H9 (cell line): ENCODE data around the gene CEP85L. TPM values are rescaled to one million over a fixed set of nuclear protein-coding genes. Genes with fewer than 3 reads are reported as not detected.

Experiments used
- DNase-seq: peaks from one replicate; pipeline ENCODE4 v3.0.0-alpha.2; 2017
- H2AFZ ChIP-seq: one replicate; pipeline ENCODE4 v1.6.1; 2013; ENCODE audit warnings: mild to moderate bottlenecking, low read length, control low read depth, moderate library complexity
- H2AK5ac ChIP-seq: 2 replicates; pipeline ENCODE4 v1.6.1; 2013; ENCODE audit warnings: low read length, control low read depth, mixed read lengths; ENCODE audit not compliant: insufficient read length
- H2BK120ac ChIP-seq: one replicate; pipeline ENCODE4 v1.6.1; 2013; ENCODE audit warnings: low read depth, mild to moderate bottlenecking, low read length, control low read depth, inconsistent platforms; ENCODE audit not compliant: poor library complexity, severe bottlenecking
- H2BK12ac ChIP-seq: 2 replicates; pipeline ENCODE4 v1.6.1; 2013; ENCODE audit warnings: low read length, control low read depth, mixed read lengths, low read depth; ENCODE audit not compliant: insufficient read length
- H2BK15ac ChIP-seq: 2 replicates; pipeline ENCODE4 v1.6.1; 2013; ENCODE audit warnings: low read depth, low read length, control low read depth
- H2BK20ac ChIP-seq: one replicate; pipeline ENCODE4 v1.6.1; 2013; ENCODE audit warnings: low read depth, mild to moderate bottlenecking, low read length, control low read depth, inconsistent platforms; ENCODE audit not compliant: poor library complexity, severe bottlenecking
- H2BK5ac ChIP-seq: 2 replicates; pipeline ENCODE4 v1.6.1; 2013; ENCODE audit warnings: low read length, control low read depth, mixed read lengths; ENCODE audit not compliant: insufficient read length
- H3K14ac ChIP-seq: 2 replicates; pipeline ENCODE4 v1.6.1; 2013; ENCODE audit warnings: low read length, control low read depth; ENCODE audit not compliant: insufficient read depth
- H3K18ac ChIP-seq: 2 replicates; pipeline ENCODE4 v1.6.1; 2013; ENCODE audit warnings: low read depth, mild to moderate bottlenecking, mixed read lengths, low read length, control low read depth; ENCODE audit not compliant: insufficient read length
- H3K23ac ChIP-seq: 2 replicates; pipeline ENCODE4 v1.6.1; 2013; ENCODE audit warnings: low read length, control low read depth, mixed read lengths, low read depth; ENCODE audit not compliant: insufficient read length
- H3K23me2 ChIP-seq: 2 replicates; pipeline ENCODE4 v1.6.1; 2013; ENCODE audit warnings: low read depth, mild to moderate bottlenecking, mixed read lengths, low read length, control low read depth; ENCODE audit not compliant: insufficient read length, poor library complexity, severe bottlenecking
- H3K27ac ChIP-seq: 2 replicates; pipeline ENCODE4 v1.5.1; 2013; ENCODE audit warnings: low read length, control low read depth, mixed read lengths, low read depth; ENCODE audit not compliant: insufficient read length
- H3K27me3 ChIP-seq: 2 replicates; pipeline ENCODE4 v1.6.1; 2013; ENCODE audit warnings: low read length, control low read depth, inconsistent platforms; ENCODE audit not compliant: insufficient read depth
- H3K4ac ChIP-seq: 2 replicates; pipeline ENCODE4 v1.6.1; 2013; ENCODE audit warnings: low read depth, mild to moderate bottlenecking, control low read depth, inconsistent platforms, low read length, moderate library complexity
- H3K4me1 ChIP-seq: 2 replicates; pipeline ENCODE4 v1.6.1; 2013; ENCODE audit warnings: low read length, control low read depth, inconsistent platforms; ENCODE audit not compliant: insufficient read depth
- H3K4me2 ChIP-seq: 2 replicates; pipeline ENCODE4 v1.6.1; 2013; ENCODE audit warnings: low read length, control low read depth, mixed read lengths; ENCODE audit not compliant: insufficient read length, insufficient read depth
- H3K56ac ChIP-seq: 2 replicates; pipeline ENCODE4 v1.6.1; 2013; ENCODE audit warnings: low read depth, mild to moderate bottlenecking, mixed read lengths, low read length, control low read depth; ENCODE audit not compliant: insufficient read length
- H3K79me1 ChIP-seq: 2 replicates; pipeline ENCODE4 v1.6.1; 2013; ENCODE audit warnings: low read depth, mild to moderate bottlenecking, moderate library complexity, low read length, control low read depth, inconsistent platforms; ENCODE audit not compliant: insufficient read depth, poor library complexity, severe bottlenecking
- H3K79me2 ChIP-seq: 2 replicates; pipeline ENCODE4 v1.6.1; 2013; ENCODE audit warnings: low read length, control low read depth, inconsistent platforms; ENCODE audit not compliant: insufficient read depth
- H3K9ac ChIP-seq: 2 replicates; pipeline ENCODE4 v1.6.1; 2013; ENCODE audit warnings: low read length, control low read depth, mixed read lengths; ENCODE audit not compliant: insufficient read length; ENCODE audit errors: extremely low read depth
- H3K9me3 ChIP-seq: one replicate; pipeline ENCODE4 v1.6.1; 2013; ENCODE audit warnings: low read depth, low read length, inconsistent platforms; ENCODE audit not compliant: control insufficient read depth
- H3T11ph ChIP-seq: one replicate; pipeline ENCODE4 v1.6.1; 2013; ENCODE audit warnings: mild to moderate bottlenecking, low read length, control low read depth, inconsistent platforms
- H4K20me1 ChIP-seq: one replicate; pipeline ENCODE4 v1.6.1; 2013; ENCODE audit not compliant: control insufficient read depth, insufficient read length, insufficient read depth
- H4K5ac ChIP-seq: 2 replicates; pipeline ENCODE4 v1.6.1; 2013; ENCODE audit warnings: low read depth, mild to moderate bottlenecking, mixed read lengths, low read length, control low read depth; ENCODE audit not compliant: insufficient read length
- H4K8ac ChIP-seq: replicated peaks from 2 replicates; pipeline ENCODE4 v1.6.1; 2013; ENCODE audit warnings: low read length, control low read depth, mixed read lengths, low read depth; ENCODE audit not compliant: insufficient read length
- H4K91ac ChIP-seq: 2 replicates; pipeline ENCODE4 v1.6.1; 2013; ENCODE audit warnings: low read depth, mild to moderate bottlenecking, moderate library complexity, mixed read lengths, low read length, control low read depth; ENCODE audit not compliant: insufficient read length
- H3K27ac Mint-ChIP-seq, 3 experiments: 2 replicates in 2 of 3; 3 replicates in 1 of 3; pipeline ENCODE4 v1.8.0; 2020 to 2021; ENCODE audit warnings: mixed read lengths in 3 of 3, mild to moderate bottlenecking in 1 of 3, moderate library complexity in 1 of 3
- H3K27me3 Mint-ChIP-seq: 2 replicates; pipeline ENCODE4 v1.8.0; 2021; ENCODE audit warnings: low read depth, mild to moderate bottlenecking, moderate library complexity, mixed read lengths
- H3K36me3 Mint-ChIP-seq, 3 experiments: 2 replicates in 2 of 3; 3 replicates in 1 of 3; pipeline ENCODE4 v1.8.0; 2020 to 2021; ENCODE audit warnings: low read depth in 3 of 3, mixed read lengths in 3 of 3; ENCODE audit not compliant: insufficient read depth in 1 of 3
- H3K4me1 Mint-ChIP-seq, 2 experiments: 2 replicates each; pipeline ENCODE4 v1.8.0; 2020; ENCODE audit warnings: mixed read lengths in 2 of 2
- H3K4me3 Mint-ChIP-seq, 2 experiments: 2 replicates in 1 of 2; 3 replicates in 1 of 2; pipeline ENCODE4 v1.8.0; 2020 to 2021; ENCODE audit warnings: mild to moderate bottlenecking in 2 of 2, mixed read lengths in 2 of 2, moderate library complexity in 1 of 2
- H3K9me3 Mint-ChIP-seq, 2 experiments: 2 replicates in 1 of 2; 3 replicates in 1 of 2; pipeline ENCODE4 v1.8.0; 2020; ENCODE audit warnings: mild to moderate bottlenecking in 2 of 2, mixed read lengths in 2 of 2, moderate library complexity in 1 of 2
- total RNA-seq: library from RNA; stranded (reverse); gene quantifications from 2 replicates; pipeline ENCODE4 v1.2.1, GENCODE V29; 2021
- TF ChIP-seq, protein P1 (sequence below): fragments of 200-600 bp; sonication (generic); conservative IDR thresholded peaks from 3 replicates; pipeline ENCODE4 v1.8.0; 2021; ENCODE audit warnings: antibody characterized with exemption, mild to moderate bottlenecking

Gene CEP85L
- total RNA-seq, 1 experiment from 2014 or later = 3.8 TPM

GRCh38 chr6:118548613-118549012 is 102.8 kb downstream of the CEP85L start:
- H3K9me3 ChIP-seq = no peaks in the 10 kb centered on the region
- no peaks in the 10 kb centered on the region for H3K79me2 ChIP-seq
- no peak overlapping the region for H3K27ac Mint-ChIP-seq
- no peak overlapping the region for H3K56ac ChIP-seq
- no peak overlapping the region for H2BK12ac ChIP-seq
- H3K23me2 ChIP-seq = no peaks in the 10 kb centered on the region
- no peak overlapping the region for H2BK15ac ChIP-seq
- peaks cover 2 to 7% of the 10 kb centered on the region in 2 experiments; a peak in 3 of 4 replicates for H3K4me1 Mint-ChIP-seq
- no peak overlapping the region for H2BK120ac ChIP-seq
- H3K4ac ChIP-seq = no peak overlapping the region
- H3K4me1 ChIP-seq = no peaks in the 10 kb centered on the region
- no peak overlapping the region for H2BK20ac ChIP-seq
- H3K14ac ChIP-seq = no peak overlapping the region
- no peak overlapping the region for H4K5ac ChIP-seq
- no peak for DNase-seq
- TF ChIP-seq, protein P1, sequence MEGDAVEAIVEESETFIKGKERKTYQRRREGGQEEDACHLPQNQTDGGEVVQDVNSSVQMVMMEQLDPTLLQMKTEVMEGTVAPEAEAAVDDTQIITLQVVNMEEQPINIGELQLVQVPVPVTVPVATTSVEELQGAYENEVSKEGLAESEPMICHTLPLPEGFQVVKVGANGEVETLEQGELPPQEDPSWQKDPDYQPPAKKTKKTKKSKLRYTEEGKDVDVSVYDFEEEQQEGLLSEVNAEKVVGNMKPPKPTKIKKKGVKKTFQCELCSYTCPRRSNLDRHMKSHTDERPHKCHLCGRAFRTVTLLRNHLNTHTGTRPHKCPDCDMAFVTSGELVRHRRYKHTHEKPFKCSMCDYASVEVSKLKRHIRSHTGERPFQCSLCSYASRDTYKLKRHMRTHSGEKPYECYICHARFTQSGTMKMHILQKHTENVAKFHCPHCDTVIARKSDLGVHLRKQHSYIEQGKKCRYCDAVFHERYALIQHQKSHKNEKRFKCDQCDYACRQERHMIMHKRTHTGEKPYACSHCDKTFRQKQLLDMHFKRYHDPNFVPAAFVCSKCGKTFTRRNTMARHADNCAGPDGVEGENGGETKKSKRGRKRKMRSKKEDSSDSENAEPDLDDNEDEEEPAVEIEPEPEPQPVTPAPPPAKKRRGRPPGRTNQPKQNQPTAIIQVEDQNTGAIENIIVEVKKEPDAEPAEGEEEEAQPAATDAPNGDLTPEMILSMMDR = no peak
- H3K27me3 Mint-ChIP-seq = no peaks in the 10 kb centered on the region
- H4K91ac ChIP-seq = no peak overlapping the region
- no peak overlapping the region for H2AK5ac ChIP-seq
- H3K9me3 Mint-ChIP-seq = no peaks in the 10 kb centered on the region
- no peak overlapping the region for H2AFZ ChIP-seq
- no peak overlapping the region for H3K27ac ChIP-seq
- H3K79me1 ChIP-seq = no peaks in the 10 kb centered on the region
- no peak overlapping the region for H3K23ac ChIP-seq
- no peak overlapping the region for H3K18ac ChIP-seq
- no peak overlapping the region for H3T11ph ChIP-seq
- no peaks in the 10 kb centered on the region for H3K36me3 Mint-ChIP-seq
- no peaks in the 10 kb centered on the region for H3K27me3 ChIP-seq
- no peak overlapping the region for H2BK5ac ChIP-seq
- H3K4me2 ChIP-seq = no peak overlapping the region
- H4K8ac ChIP-seq = no peak overlapping the region
- H3K4me3 Mint-ChIP-seq = no peak overlapping the region
- H4K20me1 ChIP-seq = no peaks in the 10 kb centered on the region
- H3K9ac ChIP-seq = no peak overlapping the region
